GM12878 (cell line): ENCODE results near the gene COQ2. TPM values are rescaled to one million over a fixed set of nuclear protein-coding genes. Genes with fewer than 3 reads are reported as not detected.
A peak's percentile ranks its signal among the peaks of the same experiment; 100 is the strongest.

Experiments
- BCL3 ChIP-seq: IDR thresholded peaks from 2 replicates; pipeline ENCODE4 v1.6.1; 2011; ENCODE audit warnings: borderline replicate concordance, low read depth, mild to moderate bottlenecking, moderate library complexity, low read length; ENCODE audit not compliant: insufficient read depth, poor library complexity, severe bottlenecking
- BCLAF1 ChIP-seq: fragments of 450-650 bp; IDR thresholded peaks from 2 replicates; pipeline ENCODE4 v1.6.1; 2017; ENCODE audit warnings: antibody characterized with exemption, mild to moderate bottlenecking, moderate library complexity
- CBFB ChIP-seq: IDR thresholded peaks from 2 replicates; pipeline ENCODE4 v1.6.1; 2016; ENCODE audit warnings: antibody characterized with exemption, low read depth
- CEBPB ChIP-seq, 2 experiments: fragments of 150-350 bp in 1 of 2; IDR thresholded peaks; 2 replicates each; pipeline ENCODE4 v1.6.1; 2012 to 2014; ENCODE audit warnings: low read depth in 2 of 2, low read length in 2 of 2, borderline replicate concordance in 1 of 2, inconsistent platforms in 1 of 2
- FOS ChIP-seq: IDR thresholded peaks from 3 replicates; pipeline ENCODE4 v1.6.1; 2011; ENCODE audit warnings: borderline replicate concordance; ENCODE audit not compliant: insufficient read length; ENCODE audit errors: extremely low read depth
- FOXM1 ChIP-seq: IDR thresholded peaks from 2 replicates; pipeline ENCODE4 v1.6.1; 2012; ENCODE audit warnings: low read depth, mild to moderate bottlenecking, inconsistent platforms, low read length, moderate library complexity
- GABPA ChIP-seq: IDR thresholded peaks from 2 replicates; pipeline ENCODE4 v1.6.1; 2014; ENCODE audit warnings: antibody characterized with exemption, low read depth, mild to moderate bottlenecking, inconsistent platforms
- HDAC6 ChIP-seq: fragments of 200-600 bp; sonication (generic); IDR thresholded peaks from one replicate; pipeline ENCODE4 v1.8.0; 2017; ENCODE audit warnings: antibody characterized with exemption; ENCODE audit not compliant: unreplicated experiment
- IRF4 ChIP-seq: IDR thresholded peaks from 2 replicates; pipeline ENCODE4 v1.6.1; 2011; ENCODE audit warnings: low read depth, low read length
- MLLT1 ChIP-seq: fragments of 450-650 bp; IDR thresholded peaks from 2 replicates; pipeline ENCODE4 v1.6.1; 2016; ENCODE audit warnings: mild to moderate bottlenecking
- PRDM15 ChIP-seq: fragments of 450-650 bp; formaldehyde crosslinking; IDR thresholded peaks from 2 replicates; pipeline ENCODE4 v1.4.0; 2020; ENCODE audit warnings: mild to moderate bottlenecking, moderate library complexity
- SMAD5 ChIP-seq: IDR thresholded peaks from 2 replicates; pipeline ENCODE4 v1.6.1; 2016; ENCODE audit warnings: antibody characterized with exemption, low read depth
- SREBF2 ChIP-seq: IDR thresholded peaks from 2 replicates; pipeline ENCODE4 v1.6.1; 2012; ENCODE audit warnings: mild to moderate bottlenecking, low read length
- ZNF274 ChIP-seq: IDR thresholded peaks from one replicate; pipeline ENCODE4 v1.8.0; 2011; ENCODE audit not compliant: insufficient read length, insufficient read depth
- ZNF622 ChIP-seq: fragments of 450-650 bp; IDR thresholded peaks from 2 replicates; pipeline ENCODE4 v1.6.1; 2017; ENCODE audit warnings: mild to moderate bottlenecking, inconsistent platforms
- polyA plus RNA-seq, 11 experiments: library from polyadenylated mRNA; depleted of rRNA in 4 of 11; unstranded in 6 of 11; stranded (reverse) in 5 of 11; fragments of >200 nt; fragmentation: Nextera tagmentation in 4 of 11; fragmentation: Illumina TruSeq in 1 of 11; extraction: Ambion mirVana in 4 of 11; extraction: Trizol in 1 of 11; gene quantifications; 1 replicate in 1 of 11; 2 replicates in 10 of 11; pipeline versions ENCODE4 v1.2.1 to v1.2.3, GENCODE V29; 2011 to 2016; ENCODE audit warnings: inconsistent platforms in 2 of 11, missing spikeins in 2 of 11, low read depth in 1 of 11
- total RNA-seq, 4 experiments: library from RNA; depleted of rRNA in 3 of 4; stranded (reverse); fragments of >200 nt in 3 of 4; fragmentation: Illumina TruSeq in 1 of 4; extraction: Trizol in 1 of 4; gene quantifications; 2 replicates each; pipeline versions ENCODE4 v1.2.1 to v1.2.3, GENCODE V29; 2013 to 2021
- TF ChIP-seq, protein P1 (sequence below): IDR thresholded peaks from 2 replicates; pipeline ENCODE4 v1.6.1; 2012; ENCODE audit warnings: improper control_type of control experiment, low read depth, low read length; ENCODE audit not compliant: insufficient replicate concordance

Gene COQ2
- total and polyA plus RNA-seq, 10 of the 15 experiments (the other 5 are each of a cell fraction or from before 2014, with no cell fraction given), result 5.0 to 46.7 (median 19.1) TPM

DNA sequence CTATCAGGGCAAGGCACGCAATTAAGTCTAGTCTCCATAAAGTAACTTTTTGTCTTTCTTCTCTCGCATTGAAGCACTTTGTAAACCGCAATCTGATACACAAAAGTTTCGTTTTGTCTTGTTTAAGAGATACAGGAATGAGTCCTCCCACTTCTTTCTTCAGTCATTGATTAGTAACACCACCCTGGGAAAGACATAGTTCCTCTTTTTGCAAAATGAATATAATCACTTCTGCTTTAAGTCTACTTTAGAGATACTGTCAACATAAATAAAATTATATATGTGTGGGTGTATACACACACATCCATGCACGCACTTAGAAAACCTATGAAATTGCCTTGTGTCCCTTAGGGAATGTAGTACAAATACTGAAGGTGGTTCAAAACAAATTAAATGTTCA, 11.7 kb downstream of the COQ2 start (continued):
- TF ChIP-seq BCL3, result peak; percentile 57
- no peak for TF ChIP-seq ZNF622
- no peak for TF ChIP-seq FOS
- TF ChIP-seq BCLAF1, result no peak
- TF ChIP-seq PRDM15 (CRISPR knock-in tag), result no peak
- no peak for TF ChIP-seq HDAC6
- TF ChIP-seq MLLT1, result peak; percentile 77; the same call in 1 of the 2 replicates
- no peak for TF ChIP-seq SREBF2
- peak; percentile 96 for TF ChIP-seq FOXM1
- TF ChIP-seq IRF4, result peak; percentile 86
- TF ChIP-seq SMAD5, result no peak
- TF ChIP-seq, protein P1, sequence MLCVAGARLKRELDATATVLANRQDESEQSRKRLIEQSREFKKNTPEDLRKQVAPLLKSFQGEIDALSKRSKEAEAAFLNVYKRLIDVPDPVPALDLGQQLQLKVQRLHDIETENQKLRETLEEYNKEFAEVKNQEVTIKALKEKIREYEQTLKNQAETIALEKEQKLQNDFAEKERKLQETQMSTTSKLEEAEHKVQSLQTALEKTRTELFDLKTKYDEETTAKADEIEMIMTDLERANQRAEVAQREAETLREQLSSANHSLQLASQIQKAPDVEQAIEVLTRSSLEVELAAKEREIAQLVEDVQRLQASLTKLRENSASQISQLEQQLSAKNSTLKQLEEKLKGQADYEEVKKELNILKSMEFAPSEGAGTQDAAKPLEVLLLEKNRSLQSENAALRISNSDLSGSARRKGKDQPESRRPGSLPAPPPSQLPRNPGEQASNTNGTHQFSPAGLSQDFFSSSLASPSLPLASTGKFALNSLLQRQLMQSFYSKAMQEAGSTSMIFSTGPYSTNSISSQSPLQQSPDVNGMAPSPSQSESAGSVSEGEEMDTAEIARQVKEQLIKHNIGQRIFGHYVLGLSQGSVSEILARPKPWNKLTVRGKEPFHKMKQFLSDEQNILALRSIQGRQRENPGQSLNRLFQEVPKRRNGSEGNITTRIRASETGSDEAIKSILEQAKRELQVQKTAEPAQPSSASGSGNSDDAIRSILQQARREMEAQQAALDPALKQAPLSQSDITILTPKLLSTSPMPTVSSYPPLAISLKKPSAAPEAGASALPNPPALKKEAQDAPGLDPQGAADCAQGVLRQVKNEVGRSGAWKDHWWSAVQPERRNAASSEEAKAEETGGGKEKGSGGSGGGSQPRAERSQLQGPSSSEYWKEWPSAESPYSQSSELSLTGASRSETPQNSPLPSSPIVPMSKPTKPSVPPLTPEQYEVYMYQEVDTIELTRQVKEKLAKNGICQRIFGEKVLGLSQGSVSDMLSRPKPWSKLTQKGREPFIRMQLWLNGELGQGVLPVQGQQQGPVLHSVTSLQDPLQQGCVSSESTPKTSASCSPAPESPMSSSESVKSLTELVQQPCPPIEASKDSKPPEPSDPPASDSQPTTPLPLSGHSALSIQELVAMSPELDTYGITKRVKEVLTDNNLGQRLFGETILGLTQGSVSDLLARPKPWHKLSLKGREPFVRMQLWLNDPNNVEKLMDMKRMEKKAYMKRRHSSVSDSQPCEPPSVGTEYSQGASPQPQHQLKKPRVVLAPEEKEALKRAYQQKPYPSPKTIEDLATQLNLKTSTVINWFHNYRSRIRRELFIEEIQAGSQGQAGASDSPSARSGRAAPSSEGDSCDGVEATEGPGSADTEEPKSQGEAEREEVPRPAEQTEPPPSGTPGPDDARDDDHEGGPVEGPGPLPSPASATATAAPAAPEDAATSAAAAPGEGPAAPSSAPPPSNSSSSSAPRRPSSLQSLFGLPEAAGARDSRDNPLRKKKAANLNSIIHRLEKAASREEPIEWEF, result peak; percentile 99
- no peak for TF ChIP-seq GABPA
- no peak for TF ChIP-seq ZNF274
- no peak for TF ChIP-seq CEBPB (IDR thresholded peaks at IDR 0.05; ENCODE audit: borderline replicate concordance in 1 of 2, low read depth in 2 of 2, low read length in 2 of 2)
- TF ChIP-seq CBFB, result peak; percentile 77
